Trophoblast cell (in vitro differentiated cells and primary cell): ENCODE results near the gene TSPAN2.
A peak's percentile ranks its signal among the peaks of the same experiment; 100 is the strongest.

Source experiments
- DNase-seq, 2 donors: peaks; one replicate each; pipeline ENCODE4 v3.0.0-alpha.2; 2016
- H2AFZ ChIP-seq: 2 replicates; pipeline ENCODE4 v1.6.1; 2013; ENCODE audit warnings: low read length, moderate library complexity, mild to moderate bottlenecking; ENCODE audit not compliant: insufficient read depth, poor library complexity
- H2AK5ac ChIP-seq: 2 replicates; pipeline ENCODE4 v1.6.1; 2013; ENCODE audit warnings: mild to moderate bottlenecking, low read length
- H2BK120ac ChIP-seq: 2 replicates; pipeline ENCODE4 v1.6.1; 2013; ENCODE audit warnings: low read length, mild to moderate bottlenecking, moderate library complexity; ENCODE audit not compliant: insufficient read depth, poor library complexity
- H2BK12ac ChIP-seq: 2 replicates; pipeline ENCODE4 v1.6.1; 2013; ENCODE audit warnings: mild to moderate bottlenecking, low read length, moderate library complexity
- H2BK5ac ChIP-seq: 2 replicates; pipeline ENCODE4 v1.6.1; 2013; ENCODE audit warnings: low read length, low read depth, moderate library complexity, mild to moderate bottlenecking; ENCODE audit not compliant: poor library complexity
- H3K14ac ChIP-seq: 2 replicates; pipeline ENCODE4 v1.6.1; 2013; ENCODE audit warnings: mild to moderate bottlenecking, low read length
- H3K18ac ChIP-seq: 2 replicates; pipeline ENCODE4 v1.6.1; 2013; ENCODE audit warnings: mild to moderate bottlenecking, low read length
- H3K23ac ChIP-seq: 2 replicates; pipeline ENCODE4 v1.6.1; 2013; ENCODE audit warnings: low read length
- H3K27ac ChIP-seq: 2 replicates; pipeline ENCODE4 v1.5.1; 2013; ENCODE audit warnings: low read depth, mild to moderate bottlenecking, inconsistent platforms, low read length, moderate library complexity
- H3K27me3 ChIP-seq: 2 replicates; pipeline ENCODE4 v1.6.1; 2013; ENCODE audit warnings: inconsistent platforms, mild to moderate bottlenecking, low read length, moderate library complexity; ENCODE audit not compliant: insufficient read depth
- H3K36me3 ChIP-seq, 2 experiments: 1 replicate in 1 of 2; 2 replicates in 1 of 2; pipeline ENCODE4 v1.6.1; 2013; ENCODE audit warnings: low read length in 2 of 2, mild to moderate bottlenecking in 2 of 2, moderate library complexity in 1 of 2; ENCODE audit not compliant: insufficient read depth in 2 of 2, control insufficient read depth in 1 of 2
- H3K4ac ChIP-seq: 2 replicates; pipeline ENCODE4 v1.6.1; 2013; ENCODE audit warnings: low read depth, mild to moderate bottlenecking, low read length, moderate library complexity
- H3K4me1 ChIP-seq, 2 experiments: 1 replicate in 1 of 2; 2 replicates in 1 of 2; pipeline ENCODE4 v1.6.1; 2013; ENCODE audit warnings: low read length in 2 of 2, mild to moderate bottlenecking in 2 of 2, moderate library complexity in 1 of 2; ENCODE audit not compliant: insufficient read depth in 2 of 2, control insufficient read depth in 1 of 2
- H3K4me2 ChIP-seq: 2 replicates; pipeline ENCODE4 v1.6.1; 2013; ENCODE audit warnings: inconsistent platforms, mild to moderate bottlenecking, low read length, moderate library complexity
- H3K4me3 ChIP-seq: 2 replicates; pipeline ENCODE4 v1.5.1; 2013; ENCODE audit warnings: mild to moderate bottlenecking, low read depth, low read length, inconsistent platforms
- H3K79me1 ChIP-seq: one replicate; pipeline ENCODE4 v1.6.1; 2013; ENCODE audit warnings: low read length
- H3K79me2 ChIP-seq: 2 replicates; pipeline ENCODE4 v1.6.1; 2013; ENCODE audit warnings: low read length, mild to moderate bottlenecking; ENCODE audit not compliant: control insufficient read depth, insufficient read depth, poor library complexity
- H3K9ac ChIP-seq: 2 replicates; pipeline ENCODE4 v1.6.1; 2013; ENCODE audit warnings: mild to moderate bottlenecking, low read length
- H3K9me3 ChIP-seq: 2 replicates; pipeline ENCODE4 v1.6.1; 2013; ENCODE audit warnings: low read depth, mild to moderate bottlenecking, control low read depth, inconsistent platforms, low read length; ENCODE audit not compliant: insufficient read depth
- H4K12ac ChIP-seq: 2 replicates; pipeline ENCODE4 v1.6.1; 2013; ENCODE audit warnings: low read depth, mild to moderate bottlenecking, low read length, moderate library complexity
- H4K8ac ChIP-seq: 2 replicates; pipeline ENCODE4 v1.6.1; 2013; ENCODE audit warnings: low read depth, mild to moderate bottlenecking, low read length, moderate library complexity
- H4K91ac ChIP-seq: one replicate; pipeline ENCODE4 v1.6.1; 2013; ENCODE audit warnings: low read depth, mild to moderate bottlenecking, low read length, moderate library complexity
- WGBS: extraction: QIAGEN DNeasy Blood & Tissue Kit; methylation state at CpG from one replicate; pipeline ENCODE4 v1.1.7; 2013; ENCODE audit warnings: missing lambda C conversion rate; ENCODE audit not compliant: insufficient read length, insufficient coverage; ENCODE audit errors: extremely low coverage; 5-methylcytosine and 5-hydroxymethylcytosine counted together

The TSPAN2 gene

DNA sequence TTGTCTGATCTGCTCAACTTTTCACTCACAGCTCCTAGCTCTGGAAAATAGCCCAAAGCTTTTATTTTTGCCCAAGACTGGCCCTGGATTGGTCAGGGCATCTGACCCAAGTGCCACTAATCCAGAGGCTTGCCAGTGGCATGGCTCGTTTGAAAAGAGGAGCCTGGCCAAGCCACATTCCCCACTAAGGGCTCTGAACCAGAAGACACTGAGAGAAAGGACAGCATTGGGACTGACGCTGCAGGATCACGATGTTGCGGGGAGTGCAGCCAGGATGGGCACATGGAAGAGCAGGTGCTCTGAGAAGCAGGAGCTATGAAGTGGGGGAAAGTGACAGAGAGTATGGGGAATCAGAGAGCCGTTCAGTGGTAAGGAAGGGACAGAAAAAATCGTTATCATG is 44.9 kb upstream of the TSPAN2 start:
- no peaks in the 10 kb centered on the region for H3K9me3 ChIP-seq
- peak overlapping the region; percentile 94 for H2BK12ac ChIP-seq
- no peak overlapping the region for H3K23ac ChIP-seq
- peak overlapping the region; percentile 28 for H2AK5ac ChIP-seq
- H3K18ac ChIP-seq: peak overlapping the region; percentile 43
- WGBS: no CpG with 5 or more reads among the region's 6 CpGs
- no peak overlapping the region for H3K9ac ChIP-seq
- no peak overlapping the region for H3K4me3 ChIP-seq
- DNase-seq: no peak
- peak overlapping the region; percentile 80 for H2BK5ac ChIP-seq
- H4K12ac ChIP-seq: no peak overlapping the region
- H3K4ac ChIP-seq: peak overlapping the region; percentile 43
- H2BK120ac ChIP-seq: peak overlapping the region; percentile 89
- H3K14ac ChIP-seq: peak overlapping the region; percentile 79
- H2AFZ ChIP-seq: peak overlapping the region; percentile 43
- no peaks in the 10 kb centered on the region for H3K27me3 ChIP-seq
- peaks cover 22 to 26% of the 10 kb centered on the region in 2 experiments for H3K4me1 ChIP-seq
- H3K79me1 ChIP-seq: peaks cover 15% of the 10 kb centered on the region
- peak overlapping the region; percentile 67 for H3K27ac ChIP-seq
- no peaks in the 10 kb centered on the region for H3K36me3 ChIP-seq
- peak overlapping the region; percentile 93 for H4K91ac ChIP-seq
- no peak overlapping the region for H3K4me2 ChIP-seq
- H4K8ac ChIP-seq: peak overlapping the region; percentile 68
- no peaks in the 10 kb centered on the region for H3K79me2 ChIP-seq

- WGBS: no CpG with 5 or more reads among the region's 1 CpG
- H3K27me3 ChIP-seq: no peaks in the 10 kb centered on the region
- H2AFZ ChIP-seq: no peak overlapping the region
- H3K18ac ChIP-seq: no peak overlapping the region
- no peak overlapping the region for H2BK120ac ChIP-seq
- H3K9ac ChIP-seq: no peak overlapping the region
- H3K79me1 ChIP-seq: peaks cover 13% of the 10 kb centered on the region
- H3K9me3 ChIP-seq: no peaks in the 10 kb centered on the region
- H4K8ac ChIP-seq: no peak overlapping the region
- H3K23ac ChIP-seq: no peak overlapping the region
- peak overlapping the region; percentile 8 for H4K91ac ChIP-seq
- H3K14ac ChIP-seq: no peak overlapping the region
- DNase-seq: peak in 1 of 2 donors; percentile 27
- no peak overlapping the region for H3K4ac ChIP-seq
- no peak overlapping the region for H3K4me3 ChIP-seq
- H2BK12ac ChIP-seq: no peak overlapping the region
- peaks cover 22 to 30% of the 10 kb centered on the region in 2 experiments for H3K4me1 ChIP-seq
- H3K79me2 ChIP-seq: no peaks in the 10 kb centered on the region
- no peak overlapping the region for H4K12ac ChIP-seq
- H3K27ac ChIP-seq: peak overlapping the region; percentile 67
- no peaks in the 10 kb centered on the region for H3K36me3 ChIP-seq
- no peak overlapping the region for H3K4me2 ChIP-seq
- H2BK5ac ChIP-seq: no peak overlapping the region
- H2AK5ac ChIP-seq: no peak overlapping the region
Observed at GRCh38 chr1:115133440-115133839, 44.1 kb upstream of the TSPAN2 start.

- DNase-seq: no peak
- no peak overlapping the region for H3K23ac ChIP-seq
- H3K9me3 ChIP-seq: no peaks in the 10 kb centered on the region
- H3K27me3 ChIP-seq: no peaks in the 10 kb centered on the region
- no peak overlapping the region for H4K91ac ChIP-seq
- no peak overlapping the region for H2AFZ ChIP-seq
- H4K12ac ChIP-seq: no peak overlapping the region
- H2AK5ac ChIP-seq: no peak overlapping the region
- no peaks in the 10 kb centered on the region for H3K36me3 ChIP-seq
- no peak overlapping the region for H3K4me2 ChIP-seq
- H3K4me1 ChIP-seq: peaks cover 22 to 33% of the 10 kb centered on the region in 2 experiments
- peaks cover 11% of the 10 kb centered on the region for H3K79me1 ChIP-seq
- H2BK5ac ChIP-seq: no peak overlapping the region
- no peak overlapping the region for H2BK12ac ChIP-seq
- no peak overlapping the region for H3K27ac ChIP-seq
- no peak overlapping the region for H3K4me3 ChIP-seq
- no peak overlapping the region for H3K14ac ChIP-seq
- no peaks in the 10 kb centered on the region for H3K79me2 ChIP-seq
- no peak overlapping the region for H2BK120ac ChIP-seq
- H3K4ac ChIP-seq: no peak overlapping the region
- WGBS: no CpG with 5 or more reads among the region's 2 CpGs
- no peak overlapping the region for H3K18ac ChIP-seq
- no peak overlapping the region for H4K8ac ChIP-seq
- H3K9ac ChIP-seq: no peak overlapping the region
Observed at GRCh38 chr1:115130786-115131185, 41.5 kb upstream of the TSPAN2 start.

- H3K23ac ChIP-seq: no peak overlapping the region
Observed at GRCh38 chr1:115129071-115129640, 39.9 kb upstream of the TSPAN2 start.

More at GRCh38 chr1:115129071-115129640, 39.9 kb upstream of the TSPAN2 start:
- peaks cover 3% of the 10 kb centered on the region for H3K79me1 ChIP-seq
- H2AK5ac ChIP-seq: no peak overlapping the region
- H3K4me1 ChIP-seq: peaks cover 15 to 22% of the 10 kb centered on the region in 2 experiments
- no peak overlapping the region for H3K4me3 ChIP-seq
- no peak overlapping the region for H2AFZ ChIP-seq
- no peaks in the 10 kb centered on the region for H3K36me3 ChIP-seq
- peak overlapping the region; percentile 6 for H2BK12ac ChIP-seq
- no peak overlapping the region for H3K18ac ChIP-seq
- no peak overlapping the region for H2BK5ac ChIP-seq
- H3K27me3 ChIP-seq: no peaks in the 10 kb centered on the region
- H3K4me2 ChIP-seq: no peak overlapping the region
- no peak for DNase-seq
- H3K9me3 ChIP-seq: no peaks in the 10 kb centered on the region
- no peak overlapping the region for H4K12ac ChIP-seq
- no peak overlapping the region for H2BK120ac ChIP-seq
- H4K8ac ChIP-seq: no peak overlapping the region
- H4K91ac ChIP-seq: peak overlapping the region; percentile 21
- no peak overlapping the region for H3K27ac ChIP-seq
- no peaks in the 10 kb centered on the region for H3K79me2 ChIP-seq
- no peak overlapping the region for H3K9ac ChIP-seq
- H3K4ac ChIP-seq: no peak overlapping the region
- no peak overlapping the region for H3K14ac ChIP-seq
- WGBS: no CpG with 5 or more reads among the region's 6 CpGs
